NK-92 treated with Interleukin-12 subunit alpha and Interleukin-12 subunit beta, amount 100 ng/mL, for 24 hours (cell line): ENCODE results near the gene YWHAQ.

Source experiments
- DNase-seq: peaks from one replicate; lab custom pipeline; 2025; lab: John Stamatoyannopoulos, UW

The YWHAQ gene

DNA sequence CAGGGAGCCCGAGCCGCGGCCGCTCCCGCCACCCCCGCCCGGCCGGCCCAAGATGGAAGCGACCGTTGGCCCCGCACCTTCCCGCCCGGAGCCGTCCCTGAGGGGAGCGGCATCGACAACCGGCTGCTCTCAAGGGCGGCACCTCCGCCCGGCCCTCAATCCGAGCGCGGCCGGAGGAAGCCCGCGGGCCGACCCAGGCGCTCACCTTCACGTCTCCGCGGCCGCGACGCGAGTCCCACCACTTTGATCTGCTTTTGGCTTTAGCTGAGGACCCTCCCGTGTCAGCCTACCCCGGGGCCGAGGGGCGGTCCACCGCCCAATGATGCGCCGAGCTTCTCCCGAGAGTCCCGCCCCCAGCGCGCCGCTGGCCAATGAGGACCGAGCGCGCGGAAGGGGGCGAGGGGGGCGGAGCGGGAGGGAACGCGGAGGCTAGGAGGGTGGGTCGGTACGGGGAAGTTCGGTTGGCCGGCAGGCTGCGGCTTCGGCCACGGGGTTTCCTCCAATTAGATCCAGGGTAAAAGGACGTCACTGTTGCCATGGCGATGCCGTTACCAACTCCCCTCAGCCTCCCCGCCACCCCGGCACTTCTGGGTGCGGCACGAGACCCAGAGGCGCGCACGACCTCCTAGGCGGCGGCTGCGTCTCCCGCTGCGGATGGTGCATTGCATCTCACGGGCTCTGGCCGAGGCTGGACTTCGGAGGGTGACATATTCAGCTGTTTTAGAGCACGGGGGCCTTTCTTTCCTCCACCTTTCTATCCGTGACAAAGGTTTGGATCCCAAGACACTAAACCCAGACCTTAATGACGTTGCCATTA lies at the start of gene YWHAQ:
TSS of gene YWHAQ (minus strand) at position 262 of the 817 bp plus-strand sequence. CDS start 545 bp downstream, outside the sequence.
- peak; percentile 93 for DNase-seq

DNA sequence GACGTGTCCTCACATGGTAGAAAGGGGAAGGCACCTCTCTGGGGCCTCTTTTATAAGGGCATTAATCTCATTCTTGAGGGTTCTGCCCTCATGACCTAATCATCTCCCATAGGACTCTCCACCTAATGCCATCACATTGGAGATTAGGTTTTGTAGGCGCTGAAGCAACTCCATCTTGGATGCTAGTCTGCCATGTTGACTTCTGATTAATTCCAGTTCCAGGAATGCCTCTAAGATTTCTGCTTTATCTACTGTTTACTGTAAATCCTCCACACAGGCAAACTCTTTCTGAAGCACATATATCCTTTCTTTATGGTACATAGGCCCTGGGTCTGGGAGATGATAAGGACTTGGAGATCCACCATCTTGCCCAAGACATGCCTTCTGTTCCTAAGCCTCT lies 49.3 kb upstream of the YWHAQ start:
- no peak for DNase-seq

DNA sequence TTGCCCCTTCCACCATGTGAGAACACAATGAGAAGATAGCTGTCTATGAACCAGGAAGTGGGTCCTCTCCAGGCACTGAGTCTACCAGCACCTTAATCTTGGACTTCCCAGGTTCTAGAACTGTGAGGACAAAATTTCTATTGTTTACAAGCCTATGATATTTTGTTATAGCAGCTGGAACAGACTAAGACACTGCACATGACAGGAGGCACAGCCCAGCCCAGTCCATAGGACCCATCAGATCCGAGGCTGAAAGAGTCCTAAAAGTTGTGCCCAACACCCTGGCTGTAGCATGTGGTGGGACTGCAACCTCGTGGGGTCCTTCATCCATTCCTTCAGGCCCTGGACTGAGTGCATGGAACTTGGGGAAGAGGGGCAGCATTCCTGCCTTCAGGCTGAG lies 48.4 kb upstream of the YWHAQ start:
- DNase-seq, result no peak

DNA sequence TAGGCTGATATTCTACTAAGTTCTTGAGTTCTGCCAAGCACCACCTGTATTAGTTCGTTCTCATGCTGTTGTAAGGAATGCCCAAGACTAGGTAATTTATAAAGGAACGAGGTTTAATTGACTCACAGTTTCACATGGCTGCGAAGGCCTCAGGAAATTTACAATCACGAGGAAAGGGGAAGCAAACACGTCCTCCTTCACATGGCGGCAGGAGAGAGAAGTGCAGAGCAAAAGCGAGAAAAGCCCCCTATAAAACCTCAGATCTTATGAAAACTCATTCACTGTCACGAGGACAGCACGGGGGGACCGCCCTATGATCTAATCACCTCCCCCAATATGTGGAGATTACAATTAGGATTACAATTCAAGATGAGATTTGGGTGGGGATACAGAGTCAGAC lies 47.7 kb upstream of the YWHAQ start:
- no peak for DNase-seq

DNA sequence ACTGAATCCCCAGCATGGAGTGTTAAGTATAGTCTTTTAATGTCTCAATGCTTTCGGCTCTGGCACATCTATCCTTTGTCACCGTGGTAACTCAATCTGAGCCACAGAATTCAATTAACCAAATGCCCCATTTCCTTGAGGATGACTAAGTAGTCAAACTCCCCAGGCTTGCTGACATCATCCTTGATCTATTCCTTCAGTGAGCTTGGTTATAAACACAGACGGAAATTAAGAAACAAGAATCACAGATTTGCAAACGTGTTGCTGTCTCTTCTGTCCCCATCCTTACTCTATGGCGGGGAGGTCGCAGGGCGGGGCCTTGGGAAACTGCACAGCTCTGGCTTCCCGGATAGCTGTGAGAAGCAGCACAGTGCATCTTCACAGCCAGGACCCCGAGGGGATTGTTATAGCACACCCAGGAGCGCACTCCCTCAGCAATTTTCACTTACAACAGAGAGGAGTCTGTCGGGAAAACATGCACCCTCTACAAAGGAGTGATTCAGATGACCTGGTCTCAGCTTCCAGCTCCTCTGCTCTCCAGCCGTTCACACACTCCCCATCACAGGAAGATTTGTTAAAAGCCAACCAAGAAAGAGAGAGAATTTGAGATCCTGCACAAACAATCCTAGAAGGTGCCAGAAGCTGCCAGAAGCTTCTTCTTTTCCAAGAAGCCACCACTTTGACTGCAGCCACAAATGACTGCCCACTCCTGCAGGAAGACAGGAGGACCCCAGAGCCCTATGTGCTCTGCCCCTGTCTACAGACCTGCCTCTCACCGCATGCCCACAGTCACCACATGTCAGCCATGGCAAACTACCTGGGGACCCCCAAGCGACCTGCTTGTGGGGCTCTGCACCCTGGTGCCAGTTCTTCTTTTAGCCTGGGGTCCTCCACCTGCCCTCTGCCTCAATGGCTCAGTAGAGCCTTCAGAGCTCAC lies 44.9 kb upstream of the YWHAQ start:
- no peak for DNase-seq

DNA sequence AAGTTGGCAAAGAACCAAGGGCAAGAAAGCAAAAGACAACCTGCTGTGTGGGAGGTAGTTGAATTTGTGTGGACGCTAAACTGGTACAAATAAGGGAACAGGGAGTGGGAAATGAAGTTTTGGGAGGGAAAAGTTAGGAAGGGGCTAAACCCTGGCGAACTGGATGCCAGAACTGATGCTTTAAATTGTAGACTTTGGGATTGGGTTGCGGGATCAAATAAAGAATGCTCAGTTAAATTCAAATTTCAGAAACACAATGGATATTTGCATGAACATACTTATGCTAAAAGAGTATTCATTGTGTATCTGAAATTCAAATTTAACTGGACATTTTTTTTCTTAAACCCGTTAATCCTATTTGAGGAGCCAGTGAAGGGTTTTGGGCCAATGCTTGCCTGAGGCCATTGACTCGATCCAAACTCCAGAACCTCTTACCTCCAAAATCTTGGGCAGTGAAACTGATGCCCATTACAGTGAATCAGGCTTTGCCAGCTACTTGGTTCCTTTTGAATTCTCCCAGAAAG lies 44.2 kb upstream of the YWHAQ start:
- no peak for DNase-seq

DNA sequence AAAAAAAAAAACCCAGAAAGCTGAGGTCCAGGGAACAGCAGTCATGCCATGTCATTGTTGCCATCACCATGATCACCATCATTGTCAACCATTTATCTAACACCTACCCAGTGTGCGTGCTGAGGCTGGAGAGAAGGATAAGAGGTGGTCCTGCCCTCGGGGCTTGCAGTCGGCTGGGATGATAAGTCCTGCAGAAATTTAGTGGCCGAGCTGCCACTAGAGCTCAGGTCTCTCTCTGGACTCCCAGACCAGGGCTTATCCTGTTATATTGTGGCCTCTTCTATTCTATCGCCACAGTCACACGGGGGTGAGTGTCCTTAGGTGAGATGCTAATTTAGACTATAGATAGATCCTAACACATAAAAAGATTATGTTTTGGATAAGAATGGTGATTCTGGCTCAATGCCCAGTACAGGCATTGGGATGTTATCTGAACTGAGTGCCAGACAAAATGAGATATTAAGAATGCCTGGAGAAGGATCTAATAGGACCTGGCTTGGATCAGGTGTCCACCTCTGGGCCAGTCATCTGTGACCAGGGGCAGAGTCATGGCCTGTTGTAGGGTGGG lies 43.2 kb upstream of the YWHAQ start:
- DNase-seq, result no peak

DNA sequence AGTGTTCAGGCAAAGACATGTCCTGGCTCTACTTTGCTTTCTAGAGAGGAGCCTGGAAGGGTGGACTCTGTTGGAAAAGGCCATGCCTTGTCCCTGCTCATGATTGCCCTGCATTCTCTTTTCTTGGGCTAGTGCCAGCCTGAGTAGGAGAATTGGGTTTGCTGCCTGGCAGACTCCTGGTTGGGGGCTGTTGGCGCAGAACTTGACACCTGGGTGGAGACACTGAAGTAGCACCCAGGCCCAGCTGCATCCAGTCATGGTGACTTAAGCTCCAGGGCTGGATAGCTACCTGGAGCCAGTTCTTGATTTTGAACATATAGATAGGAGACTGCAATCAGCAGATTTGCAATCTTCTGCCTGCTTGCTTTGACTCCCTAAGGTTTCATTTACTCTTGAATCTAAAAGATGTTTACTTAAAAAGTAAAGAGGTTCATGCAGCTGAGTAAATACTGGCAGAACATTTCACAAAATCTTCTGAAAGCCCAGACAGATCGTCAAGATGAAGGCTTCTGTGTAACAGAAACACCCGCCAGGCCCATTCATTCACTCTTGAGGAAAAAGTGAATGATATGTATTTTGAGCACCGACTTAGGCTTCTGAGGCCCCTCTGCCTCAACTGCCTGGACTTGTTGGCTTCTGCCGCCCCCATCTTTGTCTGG lies 38.0 kb upstream of the YWHAQ start:
- DNase-seq, result no peak

DNA sequence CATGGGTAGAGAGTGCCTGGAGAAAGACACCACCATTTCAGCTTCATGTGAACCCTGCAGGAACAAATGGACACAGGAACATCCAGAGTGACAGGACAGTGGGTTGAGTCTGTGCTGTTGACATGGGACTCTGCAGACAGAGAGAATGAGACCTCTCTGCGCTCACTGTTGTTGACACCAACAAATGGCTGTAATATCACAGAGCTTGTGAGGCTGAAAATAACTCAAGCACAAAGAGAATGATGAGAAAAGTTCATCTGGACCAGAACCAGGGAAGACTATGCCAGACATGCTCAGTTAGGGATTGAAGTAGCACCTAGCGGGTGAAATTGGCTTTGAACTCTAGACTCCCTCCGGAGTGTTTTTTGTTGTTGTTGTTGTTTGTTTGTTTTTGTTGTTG lies 37.0 kb upstream of the YWHAQ start:
- DNase-seq, result no peak

DNA sequence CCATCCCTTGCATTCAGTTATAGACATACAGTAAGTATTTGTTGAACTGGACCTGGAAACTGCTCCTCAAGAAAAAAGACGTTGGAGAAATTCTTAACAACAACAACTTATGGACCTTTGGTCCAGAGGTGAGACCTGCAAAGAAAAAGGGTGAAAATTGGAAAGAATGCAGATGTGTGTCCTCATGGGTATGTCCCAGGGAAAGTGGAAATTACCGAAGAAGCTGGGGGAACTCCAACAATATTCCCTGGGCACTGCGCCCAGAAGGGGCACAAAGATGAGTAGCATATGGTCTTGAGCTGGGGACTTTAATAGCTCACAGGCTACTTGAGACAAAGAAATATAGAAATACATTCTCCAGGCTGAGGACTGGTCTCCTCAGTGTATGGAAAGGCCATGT lies 35.5 kb upstream of the YWHAQ start:
- no peak for DNase-seq

DNA sequence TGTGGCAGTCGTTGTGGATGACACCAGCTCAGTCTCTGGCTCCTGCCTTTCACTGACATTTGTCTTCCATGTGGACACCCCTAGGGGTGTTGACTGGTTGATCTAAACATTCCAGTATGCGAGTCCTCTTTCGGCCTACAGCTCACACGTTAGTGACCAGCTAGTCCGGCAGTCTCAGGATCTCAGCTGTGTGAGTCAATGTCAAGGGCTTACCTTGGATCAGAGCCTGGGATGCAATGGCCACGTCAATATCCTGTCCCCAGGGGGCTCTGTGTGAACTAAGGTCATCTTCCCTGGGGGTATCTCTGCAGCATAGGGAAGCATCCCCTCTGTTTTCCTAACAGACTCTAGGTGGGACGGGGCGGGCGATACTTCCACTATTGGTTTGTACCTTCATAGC lies 35.1 kb upstream of the YWHAQ start:
- DNase-seq, result no peak

DNA sequence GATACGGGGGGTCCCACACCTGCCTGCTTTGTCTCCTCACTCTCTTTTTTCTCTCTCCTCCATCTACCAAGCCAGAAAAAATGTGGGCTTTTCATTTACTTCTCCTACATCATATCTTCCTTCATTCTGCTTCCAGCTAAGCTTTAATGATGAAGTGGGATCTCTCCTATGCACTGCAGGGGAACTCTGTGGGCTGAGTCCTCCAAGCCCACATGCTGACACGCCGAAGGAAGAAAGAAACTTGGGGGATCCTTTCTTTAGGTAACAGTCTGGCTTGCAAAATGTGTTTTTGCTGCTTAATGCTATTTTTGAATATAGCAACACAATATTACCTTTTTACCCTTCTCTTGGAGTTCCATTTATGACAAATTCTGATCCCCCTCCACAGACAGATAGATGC lies 33.6 kb upstream of the YWHAQ start:
- no peak for DNase-seq

DNA sequence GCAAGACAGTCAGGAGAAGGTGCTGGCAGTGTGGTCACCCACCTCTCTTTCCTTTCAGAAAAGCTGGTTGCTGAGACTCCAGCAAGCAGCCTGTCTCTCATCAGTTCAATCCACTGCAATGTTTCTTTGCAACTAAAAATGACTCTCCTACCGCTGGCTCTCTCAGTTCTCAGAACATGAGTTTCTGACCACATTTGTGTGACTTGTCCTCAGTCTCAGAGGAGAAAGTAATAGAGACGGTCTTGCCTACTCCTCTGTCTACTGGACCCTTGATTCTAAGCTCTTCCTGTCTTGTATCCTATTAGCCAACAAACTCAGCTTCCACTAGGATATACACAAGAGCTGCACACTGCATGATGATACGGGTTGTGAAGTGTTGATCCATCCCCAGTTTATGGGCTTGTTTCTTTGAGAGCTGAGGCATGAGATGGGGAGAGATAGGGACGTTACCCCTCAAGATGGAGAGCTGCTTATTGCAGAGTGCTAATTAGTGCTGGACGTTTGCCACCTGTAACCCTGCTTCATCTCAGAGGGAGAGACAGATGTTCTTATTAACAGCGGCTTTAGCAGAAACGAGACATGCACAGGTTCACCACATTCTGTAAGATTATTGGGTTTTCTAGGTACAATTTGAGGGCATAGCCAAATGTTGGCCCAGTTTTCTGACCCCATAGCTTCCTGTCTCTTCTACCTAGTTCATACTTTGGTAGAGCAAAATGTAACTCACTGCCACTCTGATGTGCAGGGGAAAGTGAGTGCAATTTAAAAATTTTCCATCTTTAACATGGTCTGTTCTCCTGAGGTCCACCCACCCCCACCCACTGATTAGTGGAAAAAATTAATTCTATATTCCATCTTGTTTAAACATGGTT lies 32.4 kb upstream of the YWHAQ start:
- no peak for DNase-seq

DNA sequence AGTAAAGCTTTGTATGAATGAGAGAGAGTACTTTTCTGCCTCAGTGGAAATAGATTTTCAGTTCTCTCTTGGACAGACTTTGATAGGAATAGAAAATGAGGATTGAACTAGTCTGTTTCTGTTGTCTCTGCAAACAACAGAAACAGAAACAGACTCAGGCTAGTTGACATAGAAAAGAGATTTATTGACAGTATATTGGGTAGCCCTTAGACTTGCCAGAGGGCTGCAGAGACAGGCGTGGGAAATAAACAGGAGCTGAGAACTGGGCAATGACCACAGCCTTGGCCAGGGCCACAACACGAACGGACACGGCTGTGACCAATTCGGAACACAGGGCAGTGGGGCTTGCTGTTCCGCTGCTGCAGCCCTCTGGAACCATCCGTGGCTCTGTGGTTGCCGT lies 30.5 kb upstream of the YWHAQ start:
- no peak for DNase-seq

DNA sequence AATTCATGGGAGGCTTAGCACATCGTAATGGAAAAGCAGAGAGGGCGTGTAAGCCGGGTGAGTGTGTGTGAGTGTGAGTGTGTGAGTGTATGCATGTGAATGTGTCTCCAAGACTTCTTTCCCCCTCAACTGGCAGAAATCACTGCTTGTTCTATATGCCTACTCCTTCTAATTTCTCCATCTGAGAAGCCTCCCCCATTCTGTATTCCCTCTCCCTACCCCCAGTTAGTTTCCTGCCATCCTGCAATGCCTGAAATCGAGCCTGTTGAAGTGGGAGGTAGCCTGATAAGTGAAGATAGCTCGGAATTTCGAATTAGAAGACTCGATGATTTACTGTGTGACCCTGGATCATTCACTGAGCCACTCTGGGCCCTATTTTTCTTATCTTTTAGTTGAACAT lies 30.0 kb upstream of the YWHAQ start:
- no peak for DNase-seq

DNA sequence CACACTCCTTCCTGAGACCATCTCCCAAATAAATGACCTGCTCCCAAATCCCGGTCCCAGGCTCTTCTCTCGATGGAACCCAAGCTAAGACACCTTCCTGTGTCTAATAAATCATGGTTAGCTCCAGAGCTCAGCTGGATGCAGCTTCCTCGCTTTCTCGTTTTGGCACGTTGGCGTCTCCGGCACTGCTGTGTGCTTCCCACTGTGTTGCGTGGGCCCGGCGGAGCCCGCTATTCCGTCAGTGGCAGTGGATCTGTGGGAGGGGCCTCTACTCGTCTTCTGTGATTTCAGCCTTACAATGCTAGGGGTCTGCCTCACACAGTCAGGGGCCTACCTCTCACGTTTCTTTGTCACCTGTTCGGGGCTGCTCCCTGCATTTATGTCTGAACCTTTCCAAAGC lies 29.4 kb upstream of the YWHAQ start:
- DNase-seq, result no peak

DNA sequence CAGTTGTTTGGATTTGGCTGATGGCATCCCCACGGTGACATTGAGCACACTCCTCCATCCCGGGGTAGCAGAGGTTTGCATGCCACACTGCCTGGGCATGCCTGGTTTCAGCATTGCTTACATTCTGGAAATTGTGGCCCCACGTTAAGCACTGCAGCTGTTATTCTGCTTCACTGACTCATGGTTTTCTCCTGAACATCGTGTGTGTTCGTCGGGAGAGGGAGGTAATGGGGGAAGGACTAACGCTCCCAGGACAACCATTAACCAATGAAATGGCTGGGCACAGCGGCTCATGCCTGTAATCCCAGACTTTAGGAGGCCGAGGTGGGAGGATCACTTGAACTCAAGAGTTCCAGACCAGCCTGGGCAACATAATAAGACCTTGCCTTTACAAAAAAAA lies 28.2 kb upstream of the YWHAQ start:
- no peak for DNase-seq

DNA sequence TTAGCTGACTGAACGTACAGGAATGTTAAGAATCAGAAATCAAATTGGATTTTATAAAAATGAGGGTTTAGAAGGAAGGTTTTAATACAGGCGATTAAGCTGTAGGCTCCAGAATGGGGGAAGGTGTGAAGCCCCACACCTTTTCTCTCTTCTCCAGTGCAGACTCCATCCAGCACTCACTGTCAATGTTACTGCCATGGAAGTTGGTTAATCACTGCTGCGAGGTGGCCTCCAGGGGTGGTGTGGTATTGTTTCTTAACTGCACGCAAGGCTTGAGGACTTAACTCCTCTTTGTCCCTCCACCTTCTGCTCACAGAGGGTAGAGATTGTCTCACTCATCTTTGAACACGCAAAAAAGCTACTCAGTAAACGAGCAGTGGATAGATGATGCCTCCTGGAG lies 26.9 kb upstream of the YWHAQ start:
- DNase-seq, result no peak

DNA sequence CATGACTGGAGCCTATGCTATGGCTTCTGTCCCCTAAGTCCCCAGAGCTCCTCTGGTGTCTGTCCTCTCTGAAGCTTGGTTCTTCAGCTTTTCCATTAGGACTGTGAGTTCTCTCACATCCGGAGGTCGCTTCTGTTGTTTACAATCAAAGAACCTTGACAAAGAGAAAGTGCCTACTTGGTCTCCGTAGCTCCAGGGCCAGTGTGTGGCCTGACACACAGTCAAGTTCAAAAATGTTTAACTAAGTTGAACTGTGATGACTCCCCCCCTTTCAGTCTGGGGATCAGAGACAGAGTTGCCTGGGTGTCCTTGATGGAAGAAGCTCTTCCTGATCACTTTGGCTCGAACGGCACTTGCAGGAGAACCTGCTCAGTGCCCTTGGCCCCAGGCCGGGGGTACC lies 26.3 kb upstream of the YWHAQ start:
- no peak for DNase-seq

DNA sequence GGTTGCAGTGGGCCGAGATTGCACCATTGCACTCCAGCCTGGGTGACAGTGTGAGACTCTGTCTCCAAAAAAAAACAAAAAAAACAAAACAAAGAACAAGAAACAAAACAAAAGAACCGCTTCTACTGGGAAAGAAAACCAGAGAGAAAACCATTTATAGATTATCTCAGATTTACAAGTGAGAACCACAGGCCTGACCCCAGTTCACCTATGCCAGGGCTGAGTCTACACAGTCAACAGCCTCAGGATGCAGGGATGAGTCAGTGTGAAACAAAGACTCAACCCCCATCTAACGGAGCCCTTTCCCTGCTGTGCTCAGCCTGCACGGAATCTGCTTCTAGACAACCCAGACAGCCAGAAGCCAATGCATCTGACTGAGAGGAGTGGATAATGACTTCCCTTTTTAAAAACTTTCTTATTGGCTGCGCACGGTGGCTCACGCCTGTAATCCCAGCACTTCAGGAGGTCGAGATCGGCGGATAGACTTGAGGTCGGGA lies 25.5 kb upstream of the YWHAQ start:
- no peak for DNase-seq
